Measurements from ENCODE around the gene SYNGR4.
A peak's percentile ranks its signal among the peaks of the same experiment; 100 is the strongest.
"Not testable (repeated sequence)": the region's sequence is repeated elsewhere in the genome, so short reads cannot be mapped to it uniquely, and the experiment has no call there.

SYNGR4 gene

GRCh38 chr19:48363810-48364597, at the start of gene SYNGR4, which contains the start of gene TMEM143:
Gene SYNGR4, plus strand, starts transcription at chr19:48364367. Its CDS starts 1,476 bp downstream, at chr19:48365843.
Gene TMEM143, minus strand, starts transcription at chr19:48363940. Its CDS starts 20 bp downstream, at chr19:48363920.
- peak; percentile 97 for DNase-seq (ENCODE audit: low spot score)
- peak; percentile 66 for FAIRE-seq

GRCh38 chr19:48315712-48316111, 48.5 kb upstream of the SYNGR4 start:
- DNase-seq (ENCODE audit: low spot score) (no peak), FAIRE-seq (no peak)

- not testable (repeated sequence) for FAIRE-seq
These were observed 46.5 kb upstream of the SYNGR4 start for GRCh38 chr19:48317708-48317960.

GRCh38 chr19:48318286-48318987, 45.7 kb upstream of the SYNGR4 start:
- DNase-seq (ENCODE audit: low spot score) (no peak), FAIRE-seq (no peak)

More at GRCh38 chr19:48317708-48317960, 46.5 kb upstream of the SYNGR4 start:
- not testable (repeated sequence) for DNase-seq (ENCODE audit: low spot score)

- FAIRE-seq: no peak
- peak; percentile 45 for DNase-seq (ENCODE audit: low spot score)
These were observed 44.3 kb upstream of the SYNGR4 start for GRCh38 chr19:48319647-48320541.

GRCh38 chr19:48321372-48321621, 42.9 kb upstream of the SYNGR4 start:
- DNase-seq (ENCODE audit: low spot score): peak; percentile 38
- no peak for FAIRE-seq

GRCh38 chr19:48321622-48322591, 42.3 kb upstream of the SYNGR4 start:
- FAIRE-seq: peak; percentile 28

GRCh38 chr19:48325265-48325910, 38.8 kb upstream of the SYNGR4 start, which contains the start of gene EMP3:
Gene EMP3, plus strand, starts transcription at chr19:48325552. Its CDS starts 1,293 bp downstream, at chr19:48326845.
- no peak for FAIRE-seq
- peak; percentile 58 for DNase-seq (ENCODE audit: low spot score)

More at GRCh38 chr19:48321622-48322591, 42.3 kb upstream of the SYNGR4 start:
- peak; percentile 93 for DNase-seq (ENCODE audit: low spot score)

- FAIRE-seq: no peak
These were observed 34.8 kb upstream of the SYNGR4 start for GRCh38 chr19:48329167-48329891.

GRCh38 chr19:48330012-48330681, 34.0 kb upstream of the SYNGR4 start:
- no peak for DNase-seq (ENCODE audit: low spot score)
- FAIRE-seq: no peak

More at GRCh38 chr19:48329167-48329891, 34.8 kb upstream of the SYNGR4 start:
- DNase-seq (ENCODE audit: low spot score): no peak

GRCh38 chr19:48332351-48332661, 31.9 kb upstream of the SYNGR4 start:
- FAIRE-seq (no peak), DNase-seq (ENCODE audit: low spot score) (no peak)

- peak; percentile 39 for DNase-seq (ENCODE audit: low spot score)
- no peak for FAIRE-seq
These were observed 31.3 kb upstream of the SYNGR4 start for GRCh38 chr19:48332662-48333466.

GRCh38 chr19:48333467-48334384, 30.4 kb upstream of the SYNGR4 start:
- FAIRE-seq (no peak), DNase-seq (ENCODE audit: low spot score) (no peak)

GRCh38 chr19:48338253-48338755, 25.9 kb upstream of the SYNGR4 start:
- FAIRE-seq: no peak

GRCh38 chr19:48338802-48339503, 25.2 kb upstream of the SYNGR4 start:
- no peak for FAIRE-seq
- no peak for DNase-seq (ENCODE audit: low spot score)

More at GRCh38 chr19:48338253-48338755, 25.9 kb upstream of the SYNGR4 start:
- no peak for DNase-seq (ENCODE audit: low spot score)

- DNase-seq (ENCODE audit: low spot score): no peak
- FAIRE-seq: no peak
These were observed 23.2 kb upstream of the SYNGR4 start for GRCh38 chr19:48340995-48341394.
